ENCODE data around the gene SLC25A13.
"Not testable (repeated sequence)": the region's sequence is repeated elsewhere in the genome, so short reads cannot be mapped to it uniquely, and the experiment has no call there.

Gene SLC25A13

DNA sequence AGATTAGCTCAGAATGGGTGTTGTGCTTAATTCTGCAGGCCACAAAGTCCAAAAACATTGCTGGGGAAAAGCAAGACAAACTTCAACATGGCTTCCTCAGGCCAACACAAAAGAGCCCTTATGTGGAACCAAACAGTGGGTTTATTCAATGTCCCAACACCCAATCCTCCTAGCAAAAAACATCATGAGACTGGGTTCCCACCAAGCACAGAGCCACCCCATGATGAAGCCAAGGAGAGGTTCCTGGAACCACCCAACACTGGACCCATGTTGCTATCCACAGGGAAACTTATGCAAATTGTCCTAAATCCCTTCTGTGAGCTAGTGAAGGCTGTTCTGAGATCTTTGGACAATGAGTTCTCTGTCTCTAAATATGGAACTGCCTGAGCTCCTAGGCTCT is 24.0 kb downstream of the SLC25A13 start:
- DNase-seq (ENCODE audit: low read depth), result no peak

DNA sequence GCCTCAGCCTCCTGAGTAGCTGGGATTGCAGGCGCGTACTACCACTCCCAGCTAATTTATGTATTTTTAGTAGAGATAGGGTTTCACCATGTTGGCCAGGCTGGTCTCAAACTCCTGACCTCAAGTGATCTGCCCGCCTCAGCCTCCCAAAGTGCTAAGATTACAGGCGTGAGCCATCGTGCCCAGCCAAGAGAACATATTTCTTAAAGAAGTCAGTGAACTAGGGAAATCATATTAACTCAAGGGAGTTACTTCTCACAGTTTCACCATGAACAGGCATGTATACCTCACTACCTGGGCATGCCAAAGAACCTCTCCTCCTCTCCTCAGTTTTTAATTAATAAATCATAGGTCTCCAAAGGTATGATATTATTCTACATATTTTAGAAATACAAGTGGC is 24.5 kb downstream of the SLC25A13 start:
- DNase-seq (ENCODE audit: low read depth), result not testable (repeated sequence)

DNA sequence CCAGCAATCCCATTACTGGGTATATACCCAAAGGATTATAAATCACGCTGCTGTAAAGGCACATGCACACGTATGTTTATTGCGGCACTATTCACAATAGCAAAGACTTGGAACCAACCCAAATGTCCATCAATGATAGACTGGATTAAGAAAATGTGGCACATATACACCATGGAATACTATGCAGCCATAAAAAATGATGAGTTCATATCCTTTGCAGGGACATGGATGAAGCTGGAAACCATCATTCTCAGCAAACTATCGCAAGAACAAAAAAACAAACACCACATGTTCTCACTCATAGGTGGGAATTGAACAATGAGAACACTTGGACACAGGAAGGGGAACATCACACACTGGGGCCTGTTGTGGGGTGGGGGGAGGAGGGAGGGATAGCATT is 28.0 kb downstream of the SLC25A13 start:
- DNase-seq (ENCODE audit: low read depth), result not testable (repeated sequence)

DNA sequence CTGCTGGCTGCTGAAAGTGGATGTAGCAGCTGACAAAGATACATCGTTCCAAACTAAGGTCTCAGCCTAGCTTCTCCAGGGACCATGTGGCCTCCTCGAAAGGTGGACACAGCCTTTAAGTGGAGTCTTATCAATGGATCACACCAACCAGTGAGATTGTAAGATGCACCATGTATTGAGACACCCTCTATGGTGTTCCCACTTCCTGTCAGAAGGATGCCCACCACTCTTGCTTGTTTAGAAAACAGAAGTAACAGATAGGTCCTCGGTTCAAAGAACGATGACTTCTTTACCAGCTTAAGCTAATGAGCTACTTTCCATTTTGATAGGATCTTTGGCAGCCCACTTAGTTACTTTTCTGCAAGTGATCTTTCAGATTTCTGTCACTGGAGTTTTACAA is 34.3 kb downstream of the SLC25A13 start:
- no peak for DNase-seq (ENCODE audit: low read depth)

DNA sequence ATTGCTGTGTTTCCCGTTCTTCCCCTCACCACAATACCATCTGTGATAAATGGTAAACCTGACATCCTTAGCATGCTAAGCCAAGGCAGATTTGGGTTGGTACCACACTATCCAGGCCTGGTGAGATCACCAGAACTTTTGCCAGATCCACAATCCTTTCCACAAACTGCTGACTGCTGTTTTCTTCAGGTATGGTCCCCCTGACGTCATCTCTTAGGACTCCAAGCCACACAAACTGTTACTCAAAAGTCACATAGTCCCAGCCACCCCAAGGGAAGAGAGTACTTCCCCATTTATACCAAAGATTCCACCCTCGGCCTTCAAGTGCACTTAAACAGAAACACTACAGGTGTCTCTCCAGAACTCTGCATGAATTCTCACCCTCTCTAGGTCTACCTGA is 34.8 kb downstream of the SLC25A13 start:
- no peak for DNase-seq (ENCODE audit: low read depth)

DNA sequence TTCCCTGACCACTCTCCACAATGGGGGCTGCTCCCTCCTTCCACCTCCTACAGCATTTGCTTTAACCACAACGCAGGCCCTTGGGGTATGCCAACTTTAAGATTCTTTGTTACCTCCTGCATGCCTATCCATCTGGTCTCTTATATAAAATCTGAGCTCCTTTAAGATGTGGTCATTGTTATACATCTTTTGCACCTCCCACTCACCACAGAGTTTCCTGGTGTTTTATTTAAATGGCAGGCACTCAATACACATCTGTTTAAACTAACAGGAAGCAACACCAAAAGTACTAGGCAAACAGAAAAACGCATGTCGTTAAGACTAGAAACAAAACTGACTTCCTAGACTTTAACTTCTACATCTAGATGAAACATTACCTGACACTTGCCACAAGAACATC is 36.3 kb downstream of the SLC25A13 start:
- no peak for DNase-seq (ENCODE audit: low read depth)

DNA sequence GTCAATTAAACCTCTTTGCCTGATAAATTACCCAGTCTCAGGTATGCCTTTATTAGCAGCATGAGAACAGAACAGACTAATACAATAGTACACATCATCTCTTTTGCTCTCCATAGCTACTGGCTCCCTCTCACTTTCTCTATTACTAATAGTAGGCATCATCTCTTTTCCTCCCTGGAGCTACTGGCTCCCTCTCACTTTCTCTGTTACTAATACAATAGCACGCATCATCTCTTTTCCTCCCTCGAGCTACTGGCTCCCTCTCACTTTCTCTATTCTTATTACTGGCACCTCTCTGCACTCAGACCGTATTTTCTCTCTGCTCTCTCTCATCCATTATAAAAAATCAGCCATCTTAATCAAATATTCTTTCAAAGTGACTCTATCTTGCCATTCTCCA is 37.1 kb downstream of the SLC25A13 start:
- DNase-seq (ENCODE audit: low read depth), result no peak

DNA sequence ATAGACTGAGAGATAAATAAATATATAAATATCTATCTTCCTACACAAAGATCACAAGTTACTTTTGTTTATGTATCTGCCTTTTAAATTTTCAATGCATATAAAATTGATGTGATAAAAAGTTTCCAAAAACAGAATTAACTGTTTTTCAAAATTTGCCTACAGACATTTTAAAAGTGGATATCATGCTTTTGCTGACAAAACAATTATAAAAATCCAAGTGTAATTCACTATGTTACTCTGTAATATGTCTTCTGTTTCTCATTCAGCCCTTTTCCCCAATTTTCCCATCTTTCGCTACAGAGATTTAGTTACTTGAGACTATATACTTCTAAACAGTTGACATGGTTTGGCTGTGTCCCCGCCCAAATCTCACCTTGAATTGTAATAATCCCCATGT is 37.7 kb downstream of the SLC25A13 start:
- DNase-seq (ENCODE audit: low read depth), result no peak

DNA sequence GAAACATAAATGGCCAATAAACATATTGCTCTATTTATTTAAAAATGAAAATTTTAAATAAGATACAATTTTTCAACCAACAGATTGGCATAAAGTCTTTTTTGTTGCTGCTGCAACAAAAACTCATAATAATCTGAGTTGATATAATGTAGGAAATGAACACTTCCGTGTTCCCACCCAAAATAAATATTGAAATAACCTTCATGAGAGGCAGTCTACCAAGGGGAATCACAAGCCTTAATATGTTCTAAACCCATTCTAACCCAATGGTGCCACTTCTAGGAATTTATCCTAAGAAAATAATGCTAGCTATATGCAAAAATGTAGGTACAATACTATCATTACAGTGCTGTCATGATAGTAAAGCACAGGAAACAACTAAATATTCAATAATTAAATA is 39.1 kb downstream of the SLC25A13 start:
- DNase-seq (ENCODE audit: low read depth), result no peak

DNA sequence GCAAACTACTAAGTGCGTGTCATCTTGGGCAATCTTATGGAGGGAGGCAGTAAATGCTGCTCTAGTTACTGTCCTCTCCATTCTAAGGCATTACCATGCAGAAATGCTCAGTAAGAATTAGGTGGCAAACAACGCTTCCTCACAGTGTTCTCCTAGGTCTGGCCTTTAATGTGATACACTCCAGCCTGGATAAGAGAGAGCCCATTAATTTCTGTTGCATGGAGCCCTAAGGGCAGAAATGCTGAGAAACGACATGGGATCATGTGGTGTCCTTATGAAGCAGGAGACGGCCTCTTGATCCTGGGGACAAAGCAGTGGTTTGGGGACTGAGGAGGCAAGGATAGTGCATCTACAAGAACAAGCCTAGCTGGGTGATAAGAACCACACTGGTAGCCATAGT is 44.0 kb downstream of the SLC25A13 start:
- DNase-seq (ENCODE audit: low read depth), result no peak

DNA sequence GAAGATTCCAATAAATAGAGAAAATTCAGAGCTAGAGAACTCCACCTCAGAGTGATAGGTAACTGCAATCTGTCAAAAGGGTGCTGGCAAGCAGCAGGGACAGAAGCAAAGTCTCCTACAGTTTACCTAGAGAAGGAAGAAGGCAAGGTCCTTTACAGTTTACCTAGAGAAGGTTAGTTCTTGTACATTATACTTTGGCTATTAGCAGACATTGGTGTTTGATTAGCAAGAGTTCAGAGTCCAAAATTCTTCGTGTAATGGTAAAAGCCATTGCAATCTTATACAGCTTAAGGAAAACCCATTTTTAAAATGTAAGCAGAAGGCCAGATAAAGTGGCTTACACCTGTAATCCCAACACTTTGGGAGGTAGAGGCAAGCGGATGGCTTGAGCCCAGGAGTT is 45.9 kb downstream of the SLC25A13 start:
- no peak for DNase-seq (ENCODE audit: low read depth)

DNA sequence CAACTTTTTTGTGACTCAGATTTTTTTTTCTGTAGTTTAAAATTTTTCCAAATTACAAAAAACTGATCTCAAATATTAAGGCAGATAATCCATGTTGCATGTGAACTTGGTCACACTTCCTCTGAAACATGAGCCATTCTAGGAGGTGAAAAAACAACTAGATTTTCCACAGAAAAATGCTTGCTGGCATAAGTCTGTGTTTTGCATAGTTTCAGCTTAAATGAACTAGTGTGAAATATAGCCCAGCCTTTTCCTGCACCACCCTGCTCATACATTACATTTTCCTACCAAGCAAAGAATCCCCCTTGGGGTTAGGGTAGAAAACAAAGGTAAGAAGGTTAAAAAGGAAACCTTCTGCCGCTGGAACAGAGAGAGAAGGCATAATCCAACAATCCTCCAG is 48.2 kb downstream of the SLC25A13 start:
- no peak for DNase-seq (ENCODE audit: low read depth)

DNA sequence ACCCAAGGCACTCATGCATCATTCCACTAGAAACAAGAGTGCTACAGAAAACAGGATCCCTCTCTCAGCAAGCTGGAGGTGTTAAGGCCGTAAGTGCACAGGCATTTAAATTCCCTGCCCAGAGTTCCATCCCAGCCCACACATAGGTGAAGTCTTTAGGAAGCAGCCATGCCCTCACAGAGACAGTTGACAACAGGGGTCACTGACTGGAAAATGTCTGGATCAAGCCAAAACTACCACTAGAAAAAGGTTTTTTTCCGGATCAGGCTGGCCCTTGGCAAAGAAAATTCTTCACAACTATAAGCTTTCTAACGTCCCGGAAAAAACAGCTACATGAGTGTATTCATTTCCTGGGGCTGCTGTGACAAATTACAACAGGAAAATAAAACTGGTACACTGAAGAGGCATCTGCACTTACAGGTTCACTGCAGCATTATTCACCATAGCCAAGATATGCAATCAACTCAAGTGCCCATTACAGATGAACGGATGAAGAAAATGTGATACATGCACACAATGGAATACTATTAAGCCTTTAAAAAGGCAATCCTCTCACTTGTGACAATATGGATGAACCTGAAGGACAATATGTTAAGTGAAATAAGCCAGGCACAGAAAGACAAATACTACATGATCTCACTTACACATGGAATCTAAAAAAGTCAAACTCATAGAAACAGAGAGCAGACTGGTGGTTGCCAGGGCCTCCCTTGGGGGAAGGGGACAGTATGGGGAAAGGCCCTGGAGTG is 52.5 kb downstream of the SLC25A13 start:
- DNase-seq (ENCODE audit: low read depth), result no peak

DNA sequence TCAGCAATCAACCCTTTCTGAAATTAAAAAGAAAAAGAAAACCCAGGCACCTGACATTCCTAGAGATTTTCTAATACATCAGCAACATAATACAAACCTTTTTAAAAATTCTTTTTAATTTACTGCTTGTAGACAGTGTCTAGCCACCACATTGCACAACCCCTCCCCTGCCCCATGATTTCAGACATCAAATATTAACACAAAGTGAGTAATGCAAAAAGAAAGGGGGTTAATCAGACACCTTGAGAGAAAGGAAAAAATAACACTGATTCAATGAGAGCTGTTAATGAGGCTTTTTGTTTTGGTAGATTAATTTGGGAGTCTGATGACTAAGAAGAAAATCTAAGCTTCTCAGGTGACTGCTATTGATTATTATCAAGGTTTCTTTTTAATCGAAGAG is 55.3 kb downstream of the SLC25A13 start:
- DNase-seq (ENCODE audit: low read depth), result no peak

DNA sequence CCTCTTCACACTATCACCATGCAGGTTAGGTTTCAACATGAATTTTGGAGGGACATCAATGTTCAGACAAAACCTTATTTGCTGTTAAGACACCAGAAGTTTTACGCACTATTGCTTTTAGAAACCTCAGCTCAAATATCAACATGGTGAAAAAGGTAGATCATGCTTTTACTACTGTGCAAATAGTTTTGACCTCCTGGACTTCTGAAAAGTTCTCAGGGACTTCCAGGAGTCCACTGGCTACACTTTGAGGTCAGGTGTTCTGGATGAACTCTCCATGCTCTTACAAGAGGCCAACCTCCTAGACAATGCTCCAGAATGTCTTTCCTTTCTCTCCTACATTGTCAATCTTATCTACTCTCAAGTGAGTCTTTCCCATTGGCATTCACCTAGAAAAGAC is 55.9 kb downstream of the SLC25A13 start:
- no peak for DNase-seq (ENCODE audit: low read depth)

DNA sequence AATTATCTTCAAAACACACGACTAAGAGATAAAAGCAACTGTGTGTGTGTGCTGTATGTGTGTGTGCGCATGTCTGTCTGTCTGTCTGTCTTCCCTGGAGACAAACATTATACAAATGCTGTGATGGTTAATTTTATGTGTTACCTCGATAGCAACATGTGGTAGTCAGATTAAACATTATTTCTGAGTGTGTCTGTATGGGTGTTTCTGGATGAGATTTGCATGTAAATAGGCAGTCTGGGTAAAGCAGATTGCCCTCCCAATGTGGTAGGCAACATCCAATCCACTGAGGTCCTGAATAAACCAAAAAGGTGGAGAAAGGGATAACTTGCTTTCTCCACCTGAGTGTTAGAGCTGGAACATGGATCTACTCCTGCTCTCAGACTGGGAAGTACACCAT is 67.9 kb downstream of the SLC25A13 start:
- no peak for DNase-seq (ENCODE audit: low read depth)

DNA sequence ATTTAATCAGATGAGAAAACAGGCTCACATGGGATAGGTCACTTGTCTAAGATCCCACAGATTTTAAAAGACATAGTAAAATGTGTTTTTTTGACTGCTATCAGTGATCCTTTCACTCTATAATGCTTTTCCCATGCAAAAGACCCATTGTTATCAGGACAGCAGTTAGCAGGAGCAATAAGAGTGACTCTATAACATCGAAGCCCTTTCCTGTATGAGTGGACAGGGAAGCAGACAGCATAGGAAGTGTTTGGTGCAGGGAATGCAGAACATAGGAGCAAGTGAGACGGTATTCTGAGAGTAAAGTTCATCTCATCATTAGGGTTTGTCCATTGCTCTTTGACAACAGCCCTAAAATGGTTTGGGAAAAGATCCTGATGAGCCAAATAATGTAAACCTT is 68.5 kb downstream of the SLC25A13 start:
- DNase-seq (ENCODE audit: low read depth), result no peak

DNA sequence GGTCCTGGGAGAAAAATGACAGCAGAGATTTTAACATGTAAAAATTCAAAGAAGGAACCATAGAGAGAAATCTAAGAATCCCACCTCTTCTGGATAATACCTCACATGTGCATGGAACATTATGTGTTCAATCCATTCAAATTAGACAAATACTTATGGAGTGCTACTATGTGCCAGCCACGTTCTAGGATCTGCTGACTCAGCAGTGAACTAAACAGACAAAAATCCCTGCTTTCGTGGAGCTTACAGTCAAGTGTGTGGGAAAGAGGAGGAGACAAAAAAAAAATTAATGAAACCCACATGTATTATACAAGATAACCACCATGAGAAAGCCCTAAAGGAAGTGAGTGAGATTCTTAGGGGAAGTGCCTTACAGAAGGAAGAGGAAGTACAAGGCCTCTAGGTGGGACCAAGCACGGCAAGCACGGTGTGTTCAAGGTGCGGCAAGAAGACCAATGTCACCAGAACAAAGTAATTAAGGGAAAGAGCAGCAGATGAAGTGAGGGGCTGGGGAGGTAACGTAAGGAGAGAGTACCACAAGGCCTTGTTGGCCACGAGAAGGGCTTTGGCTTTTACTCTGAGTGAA is 71.0 kb downstream of the SLC25A13 start:
- no peak for DNase-seq (ENCODE audit: low read depth)

DNA sequence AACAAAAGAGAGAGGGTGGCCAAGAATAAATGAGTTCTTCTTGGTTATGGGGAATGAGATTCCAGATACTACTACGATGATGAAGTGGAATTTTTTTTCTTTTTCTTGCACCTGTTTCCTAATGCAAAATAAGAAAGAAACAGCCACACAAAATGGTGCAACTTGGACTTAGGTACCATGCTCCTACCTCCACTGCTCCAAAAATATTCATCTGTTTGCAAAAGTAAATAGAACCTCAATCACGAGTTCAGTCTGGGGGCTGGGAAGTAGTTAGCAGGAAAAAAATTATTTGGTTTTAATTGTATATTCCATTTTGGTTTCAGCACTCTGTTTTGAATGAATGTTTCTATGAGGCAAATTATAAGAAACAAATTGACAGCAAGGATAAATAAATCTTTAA is 73.5 kb downstream of the SLC25A13 start:
- DNase-seq (ENCODE audit: low read depth), result no peak

DNA sequence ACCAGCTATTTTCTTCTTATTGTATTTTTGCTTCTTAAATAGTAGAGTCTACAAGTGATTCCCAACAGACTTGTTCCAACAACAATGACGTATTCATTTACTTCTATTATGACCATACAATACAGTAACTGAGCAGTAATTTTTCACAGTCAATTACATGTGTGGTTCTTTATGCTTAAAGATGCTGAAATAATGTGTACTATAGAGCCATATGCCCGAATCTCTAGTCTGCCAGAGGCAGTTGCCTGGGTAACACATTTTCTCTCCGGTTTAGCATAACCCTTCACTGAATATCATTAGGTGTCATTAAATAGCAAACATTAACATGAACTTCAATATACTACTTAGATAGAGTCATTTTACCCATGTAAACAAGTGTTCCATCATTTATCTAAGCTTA is 75.0 kb downstream of the SLC25A13 start:
- no peak for DNase-seq (ENCODE audit: low read depth)

DNA sequence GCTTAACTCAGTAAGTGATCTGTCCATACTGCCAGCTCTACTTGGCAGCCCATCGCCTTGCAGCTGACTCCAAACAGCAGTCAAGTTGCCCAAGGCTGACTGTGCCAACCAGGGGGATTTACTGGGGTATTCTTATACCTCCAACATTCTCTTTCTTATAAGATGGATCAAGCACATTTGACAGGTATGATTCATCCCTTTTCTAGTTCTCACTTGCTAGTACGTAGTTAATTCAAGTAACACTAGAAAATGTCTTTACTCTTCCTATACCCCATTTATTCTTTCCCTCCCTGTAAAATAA is 77.0 kb downstream of the SLC25A13 start:
- DNase-seq (ENCODE audit: low read depth), result no peak

DNA sequence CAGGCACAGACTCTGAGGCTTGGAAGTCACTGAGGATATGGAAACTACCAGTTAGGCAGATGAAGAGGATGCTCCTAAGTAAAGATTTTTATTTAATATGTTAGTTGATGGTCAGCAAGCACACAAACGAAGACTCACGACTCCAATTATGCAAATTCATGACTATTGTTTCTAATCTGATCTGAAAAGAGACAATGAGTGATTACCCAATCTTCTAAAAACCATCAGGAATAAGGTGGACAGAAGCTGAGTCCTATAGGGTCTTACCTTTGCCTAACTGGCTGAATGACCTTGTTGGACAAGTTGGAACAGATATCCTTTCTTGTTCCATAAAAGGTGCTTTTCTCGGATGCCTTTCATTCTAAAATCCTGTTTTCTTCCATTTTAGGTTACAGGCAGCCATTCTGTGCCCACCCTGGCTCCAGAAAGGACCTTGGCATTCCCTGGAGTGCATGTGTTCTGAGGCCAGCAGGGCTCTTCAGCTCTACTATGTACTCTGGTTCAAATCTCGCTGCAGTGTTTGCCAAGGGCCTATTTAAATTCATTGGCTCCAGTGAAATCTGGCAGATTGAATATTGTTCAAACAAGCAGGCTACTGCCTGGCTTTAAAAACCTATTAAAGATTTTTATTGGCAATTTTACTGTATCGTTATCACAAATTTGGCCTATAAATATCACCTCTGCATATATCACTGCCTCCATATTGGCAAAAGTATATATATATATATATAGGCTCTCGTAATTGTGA is 77.5 kb downstream of the SLC25A13 start:
- DNase-seq (ENCODE audit: low read depth), result no peak

DNA sequence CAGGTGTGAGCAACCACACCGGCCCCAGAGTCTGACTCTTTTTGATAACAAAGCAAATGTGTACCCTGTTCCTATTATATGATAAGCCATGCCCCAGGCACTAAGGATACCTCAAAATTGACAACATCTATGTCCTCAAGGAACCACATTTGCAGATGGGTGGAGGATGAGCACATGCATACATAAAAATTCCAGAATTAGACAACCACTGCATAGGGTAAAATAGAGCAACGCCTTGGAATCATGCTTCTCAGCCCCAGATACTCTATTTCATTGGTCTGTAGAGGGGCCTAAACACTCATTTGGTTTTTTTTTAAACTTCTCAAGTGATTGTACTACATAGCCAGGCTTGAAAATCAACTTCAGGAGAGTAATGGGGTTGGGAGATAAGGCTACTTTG is 78.7 kb downstream of the SLC25A13 start:
- DNase-seq (ENCODE audit: low read depth), result no peak

DNA sequence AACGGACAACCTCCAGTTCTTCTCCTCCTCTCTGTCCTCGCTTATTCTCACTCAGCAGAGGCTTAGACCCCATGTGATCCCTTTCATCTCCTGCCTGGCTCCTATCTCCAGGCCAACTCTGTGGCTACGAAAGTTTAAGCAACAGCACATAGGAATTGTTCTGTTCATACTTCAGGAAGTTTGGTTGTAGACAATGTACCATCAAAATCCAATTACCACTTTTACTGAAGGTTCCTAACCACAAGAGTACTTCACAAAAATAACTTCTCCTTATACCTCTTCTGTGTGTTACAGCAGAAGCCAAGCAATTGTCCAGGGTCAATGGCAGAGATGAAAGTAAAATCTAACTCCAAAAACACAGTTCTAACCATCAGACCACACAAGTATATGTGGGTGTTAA is 80.0 kb downstream of the SLC25A13 start:
- no peak for DNase-seq (ENCODE audit: low read depth)

Measured in stimulated activated CD8-positive, alpha-beta memory T cell treated with anti-CD3 and anti-CD28 coated beads, Interleukin-7, amount 100 ng/mL, for 24 hours (primary cell).